Measurements from ENCODE around the gene NEO1.

The NEO1 gene

DNA sequence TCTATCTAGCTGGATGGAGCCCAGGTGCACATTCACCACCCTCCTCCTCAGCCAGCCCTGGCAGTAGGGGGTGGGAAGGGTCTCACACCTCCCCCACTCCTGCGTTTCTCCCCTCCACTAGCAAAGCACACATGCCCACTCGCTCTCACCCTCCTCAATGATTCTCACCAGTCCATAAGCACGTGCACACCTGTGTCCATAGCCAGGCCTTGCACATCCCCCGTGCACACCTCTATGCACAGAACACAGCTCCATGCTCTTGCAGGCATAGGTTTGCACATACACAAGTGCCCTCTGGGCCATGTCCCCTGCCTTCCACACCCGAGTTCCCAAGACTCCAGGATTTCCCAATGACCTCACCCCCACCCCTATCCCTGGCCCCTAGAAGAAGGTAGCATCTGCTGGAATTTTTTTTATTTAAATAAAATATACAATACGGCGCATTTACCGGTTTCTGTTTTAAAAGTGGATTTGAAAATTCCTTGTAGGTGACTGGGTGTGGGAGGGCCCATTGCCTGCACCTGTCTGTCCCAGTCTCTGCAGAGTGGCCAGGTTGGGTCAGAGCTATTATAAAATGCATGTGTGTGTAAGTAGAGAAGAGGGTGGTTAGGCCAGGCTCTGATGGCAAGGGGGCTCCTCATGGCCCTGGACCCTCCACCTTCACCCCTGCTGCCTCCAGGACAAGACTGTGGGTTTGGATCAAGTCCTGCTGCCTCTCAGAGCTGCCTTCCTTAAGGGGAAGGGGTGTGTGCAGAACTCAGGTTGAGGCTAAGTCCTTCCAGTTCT, 267.4 kb downstream of the NEO1 start:
- no peak for DNase-seq

DNA sequence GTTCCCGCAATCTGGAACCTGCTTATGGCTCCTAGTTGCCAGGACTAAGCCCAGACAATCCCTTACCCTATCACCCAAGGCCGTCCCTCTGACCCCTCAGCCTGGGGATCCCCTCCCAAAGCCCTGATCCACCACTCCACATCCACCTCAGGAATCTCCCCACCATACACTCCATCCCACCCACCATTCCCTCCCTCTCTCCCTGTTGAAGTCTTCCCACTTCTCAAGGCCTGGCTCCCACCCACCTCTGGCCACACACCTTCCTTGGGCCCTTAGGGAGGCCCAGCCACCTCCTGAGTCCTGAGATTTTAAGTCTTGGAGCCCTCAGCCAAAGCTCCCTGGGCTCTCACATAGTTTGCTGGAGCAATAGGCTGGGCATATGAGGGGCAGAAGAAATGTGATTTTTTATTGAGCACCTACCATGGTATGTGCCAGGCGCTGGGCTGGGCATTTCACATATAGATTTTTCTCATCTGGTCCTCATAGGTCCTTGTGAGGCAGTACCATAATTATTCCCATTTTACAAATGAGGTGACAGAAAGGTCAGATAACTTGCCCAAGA, 268.4 kb downstream of the NEO1 start:
- DNase-seq: no peak

DNA sequence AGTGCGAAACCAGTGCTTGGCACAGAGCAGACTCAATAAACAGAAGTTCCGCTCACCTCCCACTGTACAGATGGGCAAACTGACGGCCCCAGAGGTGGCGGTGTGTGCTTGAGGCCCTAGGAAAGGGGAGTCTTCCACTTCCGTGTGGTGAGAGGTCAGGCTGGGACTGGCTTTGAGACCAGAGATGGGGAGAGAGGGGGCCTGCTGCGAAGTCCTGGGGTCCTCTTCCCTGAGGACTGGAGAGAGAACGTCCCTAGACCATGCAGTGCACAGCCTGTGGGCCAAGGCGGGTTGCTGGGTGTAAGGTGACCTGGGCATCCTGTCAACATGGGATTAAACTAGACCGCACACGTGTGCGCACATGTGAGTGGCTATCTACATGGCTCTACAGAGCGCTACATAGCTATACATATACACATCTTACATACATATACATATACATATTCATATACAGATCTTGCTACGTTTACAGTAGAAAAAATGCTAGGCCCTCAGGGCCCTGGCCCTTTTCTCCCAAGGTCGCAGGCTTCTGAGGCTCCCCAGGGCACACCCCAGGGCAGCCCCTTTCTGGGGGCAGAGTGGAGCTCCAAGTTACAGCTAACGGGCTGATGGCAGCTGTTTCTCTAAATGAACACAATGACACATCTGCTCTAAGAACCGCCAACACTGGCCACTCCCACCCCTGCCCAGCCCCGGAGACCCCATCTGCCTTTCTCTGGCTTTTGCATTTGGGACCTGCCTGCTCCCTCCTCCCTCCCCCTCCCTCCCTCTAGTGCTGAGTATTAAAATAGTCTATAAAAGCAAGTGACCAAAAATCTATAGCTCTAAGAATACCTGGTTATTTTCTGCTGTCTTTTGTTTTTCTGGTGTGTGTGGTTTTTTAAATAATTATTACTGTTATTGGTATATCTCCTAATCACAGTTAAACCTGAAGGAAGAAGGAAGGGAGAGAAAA, 269.5 kb downstream of the NEO1 start:
- DNase-seq: no peak

GRCh38 chr15:73322665-73323373, 270.6 kb downstream of the NEO1 start:
- no peak for DNase-seq

GRCh38 chr15:73323374-73323955, 271.2 kb downstream of the NEO1 start:
- DNase-seq: no peak

DNA sequence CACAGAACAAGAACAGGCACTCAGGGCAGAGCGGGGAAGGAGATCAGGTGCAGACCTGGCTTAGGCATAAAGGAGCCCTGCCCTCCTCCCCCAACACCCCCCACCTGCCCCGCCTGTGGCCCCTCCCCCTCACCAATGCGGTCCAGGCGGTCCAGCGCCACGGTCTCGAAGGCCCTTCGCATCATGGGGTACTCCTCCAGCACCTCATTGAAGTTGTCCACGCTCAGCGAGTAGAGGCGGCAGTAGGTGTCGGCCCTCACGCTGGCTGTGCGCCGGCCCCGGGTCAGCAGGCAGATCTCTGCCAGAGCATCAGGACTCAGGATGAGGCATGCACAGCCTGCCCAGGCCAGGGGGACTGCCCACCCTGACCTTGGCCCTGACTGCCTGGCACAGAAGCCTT, 271.7 kb downstream of the NEO1 start:
- no peak for DNase-seq

GRCh38 chr15:73324496-73325170, 272.4 kb downstream of the NEO1 start:
- no peak for DNase-seq

- no peak for DNase-seq
These were observed 273.1 kb downstream of the NEO1 start for GRCh38 chr15:73325191-73325861.

GRCh38 chr15:73326157-73326556, 273.9 kb downstream of the NEO1 start:
- no peak for DNase-seq

DNA sequence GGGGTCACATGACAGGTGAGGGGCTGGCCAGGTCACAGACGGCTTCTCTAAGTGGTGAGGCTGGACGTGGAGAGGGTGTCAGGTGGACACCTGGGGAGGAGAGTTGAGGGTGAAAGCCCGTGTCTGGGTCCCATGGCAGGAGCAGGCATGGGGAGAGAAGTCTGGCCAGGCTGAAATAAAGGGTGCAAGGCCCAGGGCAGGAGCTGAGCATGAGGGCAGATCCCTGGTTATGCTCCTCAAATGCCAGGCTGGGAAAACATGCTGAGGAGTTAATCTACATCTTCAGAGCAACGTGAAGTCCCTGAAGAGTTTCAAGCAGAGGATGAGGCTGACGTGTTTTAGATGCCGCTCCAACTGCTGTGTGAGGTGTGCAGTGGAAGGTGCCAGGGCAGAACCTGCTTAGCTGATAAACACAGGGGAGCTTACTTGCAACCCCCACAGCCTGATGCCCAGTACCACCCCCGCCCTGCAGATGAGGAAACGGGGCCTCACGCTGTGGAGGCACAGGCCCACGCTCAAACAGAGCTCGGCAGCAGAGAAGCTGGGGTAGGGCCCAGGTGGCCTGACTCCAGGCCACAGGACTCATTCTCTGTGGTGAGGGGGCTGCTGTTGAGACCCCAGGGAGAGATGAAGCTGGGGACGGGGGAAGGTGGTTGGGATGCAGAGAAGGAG, 276.0 kb downstream of the NEO1 start:
- DNase-seq: no peak

DNA sequence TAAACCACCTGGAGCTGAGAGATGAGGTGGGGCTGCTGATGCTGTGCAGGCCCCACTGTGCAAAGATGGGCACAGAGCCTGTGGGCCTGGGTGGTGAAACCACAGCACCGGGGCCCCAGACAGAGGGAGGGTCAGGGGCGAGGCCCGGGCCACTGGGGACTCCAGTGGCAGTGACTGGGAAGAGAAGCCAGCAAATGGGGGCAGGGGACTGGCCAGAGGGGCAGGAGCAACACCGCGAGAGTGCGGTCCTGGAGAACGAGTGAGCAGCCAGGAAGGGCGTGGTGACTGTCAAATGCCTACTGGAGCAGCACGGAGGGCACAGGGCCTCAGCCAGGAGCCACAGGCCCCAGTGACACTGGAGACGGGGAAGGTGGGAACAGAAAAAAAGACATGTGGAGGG, 276.7 kb downstream of the NEO1 start:
- no peak for DNase-seq

DNA sequence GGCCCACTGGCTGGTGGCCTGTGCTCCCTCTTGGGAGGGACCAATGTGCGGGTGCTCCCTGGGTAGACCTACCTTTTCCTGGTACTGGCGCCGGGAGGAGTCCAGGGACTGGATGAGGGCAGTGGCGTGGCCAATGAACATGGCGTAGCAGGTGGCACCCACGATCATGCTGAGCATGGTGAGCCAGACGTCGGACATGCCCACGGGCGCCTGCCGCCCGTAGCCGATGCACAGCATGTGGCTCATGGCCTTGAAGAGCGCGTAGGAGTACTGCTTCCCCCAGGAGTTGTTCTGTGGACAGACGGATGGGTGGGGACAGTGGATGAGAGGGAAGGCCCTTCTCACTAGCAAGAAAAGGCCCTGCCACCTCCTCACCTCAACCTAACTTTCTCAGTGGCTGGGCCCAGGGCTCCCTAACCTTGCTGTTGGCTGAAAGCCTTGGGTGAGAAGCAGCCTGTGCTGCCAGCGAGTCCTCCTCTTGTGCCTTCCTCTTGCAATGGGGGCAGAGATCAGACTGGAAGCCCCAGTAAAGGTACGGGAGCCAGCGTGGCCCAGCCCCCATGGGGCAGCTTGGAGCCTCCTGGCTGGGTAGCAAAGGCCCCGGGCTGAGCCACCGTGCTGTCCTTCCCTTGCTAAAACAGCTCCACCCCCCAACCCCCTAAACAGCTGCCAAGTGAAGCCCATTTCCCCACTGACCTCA, 277.4 kb downstream of the NEO1 start:
- DNase-seq: no peak

DNA sequence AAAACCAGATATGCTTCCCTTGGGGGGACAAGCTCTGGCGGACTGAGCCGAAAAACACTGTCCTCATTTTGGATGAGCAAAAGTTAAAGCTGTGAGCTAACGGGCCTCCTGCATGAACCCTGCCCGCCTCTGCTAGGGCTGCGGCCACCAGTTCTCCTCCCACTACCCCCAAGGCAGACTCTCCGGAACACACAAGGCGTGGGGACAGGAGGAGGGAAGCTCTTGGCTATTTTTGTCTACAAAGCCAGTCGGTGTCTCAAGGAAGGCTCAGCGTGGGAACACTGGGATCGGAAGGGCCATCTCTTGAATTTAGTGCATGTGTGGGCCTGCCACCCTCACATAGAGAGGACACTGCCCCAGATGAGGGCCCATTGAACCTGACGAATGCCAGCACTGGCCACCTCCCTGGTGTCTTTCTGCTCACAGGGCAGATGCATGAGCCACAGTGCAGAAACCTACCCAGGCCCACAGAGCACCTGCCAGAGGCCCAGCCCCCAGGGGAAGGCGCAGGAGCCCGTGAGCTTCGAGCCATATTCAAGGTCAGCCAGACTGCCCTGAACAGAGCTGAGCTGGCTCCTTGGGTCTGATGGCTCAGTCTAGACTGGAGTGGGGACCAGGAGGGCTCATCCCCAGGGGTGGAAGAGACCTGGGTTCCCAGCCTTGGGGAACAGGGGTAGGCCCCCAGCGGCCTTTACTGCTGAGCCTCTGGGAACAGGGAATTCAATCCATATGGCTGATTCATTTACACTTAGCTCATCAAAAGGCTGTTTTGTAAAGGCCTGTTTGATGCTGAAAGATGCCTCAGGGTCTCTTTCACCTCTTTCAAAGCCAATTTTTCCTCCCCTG, 278.2 kb downstream of the NEO1 start:
- no peak for DNase-seq

DNA sequence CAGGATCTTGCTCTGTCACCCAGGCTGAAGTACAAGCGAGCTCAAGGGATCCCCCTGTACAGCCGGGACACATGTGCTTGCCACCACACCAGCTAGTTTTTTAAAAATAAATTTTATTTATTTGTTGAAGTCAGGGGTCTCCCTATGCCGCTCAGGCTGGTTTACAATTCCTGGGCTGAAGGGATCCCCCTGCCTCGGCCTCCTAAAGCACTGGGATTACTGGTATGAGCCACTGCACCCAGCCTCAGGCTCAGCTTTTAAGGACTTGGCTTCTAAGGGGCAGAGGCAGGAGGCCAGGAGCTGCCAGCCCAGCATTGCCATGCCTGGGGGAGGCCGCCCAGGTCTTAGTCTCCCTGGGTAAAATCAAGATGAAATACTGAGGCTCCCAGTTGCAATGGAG, 279.2 kb downstream of the NEO1 start:
- DNase-seq: no peak

DNA sequence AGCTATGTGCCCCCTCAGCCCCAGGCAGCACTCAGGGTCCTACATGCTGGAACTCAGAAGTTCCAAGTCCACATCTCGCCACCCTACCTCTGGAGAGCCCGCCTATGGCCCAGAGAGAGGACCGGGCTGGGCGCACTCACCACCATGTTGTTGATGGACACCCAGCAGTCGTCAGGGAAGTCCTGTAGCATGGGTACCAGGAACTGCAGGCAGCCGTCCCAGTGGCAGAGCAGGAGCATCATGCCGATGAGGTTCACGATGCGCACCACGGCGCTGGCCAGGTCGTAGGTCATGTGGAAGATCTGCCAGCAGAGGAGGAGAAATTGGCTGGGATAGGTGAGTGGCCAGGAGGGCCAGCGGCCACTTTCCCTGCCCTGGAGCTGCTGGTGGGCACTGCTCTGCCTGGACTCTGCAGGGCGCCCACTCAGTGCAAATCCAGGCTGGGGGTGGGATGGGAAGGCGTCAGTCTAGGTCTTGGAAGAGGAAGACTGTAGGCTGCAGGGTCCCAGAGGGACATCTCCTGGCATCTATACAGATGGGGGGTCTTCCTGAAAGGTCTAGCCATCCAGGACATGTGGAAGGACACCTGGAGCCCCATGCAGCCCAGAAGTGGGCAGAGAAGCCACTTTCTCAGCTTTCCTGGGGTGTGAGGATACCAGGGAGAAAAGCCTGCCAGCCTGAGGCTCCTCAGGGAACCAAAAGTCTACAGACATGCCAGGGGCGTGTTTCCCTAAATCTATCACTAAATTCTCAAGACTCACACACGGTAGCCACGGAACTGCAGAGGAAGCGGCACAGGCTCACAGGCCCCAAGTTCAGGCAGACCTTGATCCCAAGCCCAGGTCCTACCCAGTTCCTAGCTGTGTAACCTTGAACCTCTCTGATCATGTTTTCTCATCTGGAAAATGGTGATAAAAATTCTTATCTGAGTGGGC, 280.0 kb downstream of the NEO1 start:
- DNase-seq: no peak

DNA sequence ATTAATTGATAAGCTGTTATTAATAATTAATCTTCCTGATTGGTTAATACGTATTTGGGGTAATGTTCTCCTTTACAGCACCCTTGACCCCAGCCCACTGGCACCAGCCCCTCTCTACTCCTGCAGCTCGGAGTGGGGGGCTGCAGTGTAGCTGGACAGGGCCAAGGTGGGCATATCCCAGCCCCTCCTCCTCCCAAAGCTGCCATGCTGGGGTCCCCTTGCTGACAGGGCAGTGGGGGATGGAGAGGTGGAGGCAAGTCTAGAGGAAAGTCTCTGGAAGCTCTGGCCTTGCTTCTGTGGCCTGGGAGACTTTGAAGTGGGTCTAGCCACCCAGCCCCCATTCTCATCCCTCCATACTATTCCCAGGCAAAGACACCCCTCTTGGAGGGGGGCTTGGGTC, 280.7 kb downstream of the NEO1 start:
- no peak for DNase-seq

DNA sequence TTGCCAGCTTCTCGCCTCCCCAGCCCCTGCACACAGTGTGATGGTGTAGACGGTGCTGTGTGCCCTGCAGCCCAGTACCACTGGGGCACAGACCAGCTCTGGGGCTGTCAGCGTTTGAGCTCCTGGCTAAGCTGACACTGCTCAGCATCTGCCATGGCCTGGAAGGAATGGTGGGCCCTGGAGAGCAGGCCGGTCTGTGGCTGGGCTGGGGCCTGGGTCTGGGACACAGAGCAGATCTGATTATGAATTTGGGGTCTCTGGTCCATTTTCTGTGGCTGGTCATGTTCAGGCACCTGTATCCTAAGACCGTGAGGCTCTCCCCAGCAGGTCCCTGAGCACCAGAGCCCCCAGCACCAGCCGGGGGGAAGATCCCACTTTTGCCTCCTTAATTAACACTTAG, 281.8 kb downstream of the NEO1 start:
- no peak for DNase-seq

GRCh38 chr15:73335026-73335425, 282.8 kb downstream of the NEO1 start:
- no peak for DNase-seq

Measured in activated T-cell treated with anti-CD3 and anti-CD28 coated beads, Interleukin-2, amount 50 U/mL, for 1 hour (primary cell).